BE2C (cell line): ENCODE data around the gene BCORL1.

ENCODE experiments used
- DNase-seq: peaks from one replicate; pipeline ENCODE4 v3.0.0-alpha.2; 2020
- H3K27me3 ChIP-seq: fragments of 250-450 bp; sonication (Bioruptor Pico); 2 replicates; pipeline ENCODE4 v1.5.1; 2020; ENCODE audit warnings: mild to moderate bottlenecking
- H3K36me3 ChIP-seq: fragments of 250-450 bp; sonication (Bioruptor Pico); 2 replicates; pipeline ENCODE4 v1.5.1; 2020; ENCODE audit warnings: mild to moderate bottlenecking
- H3K4me1 ChIP-seq: fragments of 250-450 bp; sonication (Bioruptor Pico); 2 replicates; pipeline ENCODE4 v1.5.1; 2020
- H3K4me3 ChIP-seq: 2 replicates; pipeline ENCODE4 v1.5.1; 2011; ENCODE audit warnings: low read depth, low read length
- H3K9me3 ChIP-seq: fragments of 250-450 bp; sonication (Bioruptor Pico); 2 replicates; pipeline ENCODE4 v1.5.1; 2020
- TF ChIP-seq, protein P1 (sequence below): IDR thresholded peaks from 2 replicates; pipeline ENCODE4 v1.5.1; 2012; ENCODE audit warnings: mild to moderate bottlenecking, low read depth, low read length

BCORL1 gene

DNA sequence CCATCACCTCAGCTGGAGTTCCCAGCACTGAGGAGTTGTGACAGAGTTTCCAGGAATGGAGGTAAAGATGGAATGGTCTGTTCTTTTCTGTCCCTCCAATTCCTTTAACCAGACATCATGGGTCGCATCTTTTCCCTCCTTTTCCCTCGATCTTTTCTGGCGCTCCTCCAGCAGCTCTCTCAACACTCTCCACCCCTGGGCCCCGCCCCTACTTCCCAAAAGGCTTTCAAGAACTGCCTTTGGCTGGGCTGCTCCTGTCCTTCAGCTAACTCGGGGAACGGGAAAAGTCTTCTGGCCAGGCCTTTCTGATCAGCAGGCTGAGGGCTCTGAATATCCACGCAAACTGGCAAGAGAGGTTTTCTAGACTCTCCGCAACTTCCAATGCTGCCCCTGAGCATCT lies 42.4 kb upstream of the BCORL1 start:
- H3K4me1 ChIP-seq = no peaks in the 10 kb centered on the region
- no peaks in the 10 kb centered on the region for H3K36me3 ChIP-seq
- no peaks in the 10 kb centered on the region for H3K27me3 ChIP-seq
- no peak overlapping the region for H3K4me3 ChIP-seq
- TF ChIP-seq, protein P1, sequence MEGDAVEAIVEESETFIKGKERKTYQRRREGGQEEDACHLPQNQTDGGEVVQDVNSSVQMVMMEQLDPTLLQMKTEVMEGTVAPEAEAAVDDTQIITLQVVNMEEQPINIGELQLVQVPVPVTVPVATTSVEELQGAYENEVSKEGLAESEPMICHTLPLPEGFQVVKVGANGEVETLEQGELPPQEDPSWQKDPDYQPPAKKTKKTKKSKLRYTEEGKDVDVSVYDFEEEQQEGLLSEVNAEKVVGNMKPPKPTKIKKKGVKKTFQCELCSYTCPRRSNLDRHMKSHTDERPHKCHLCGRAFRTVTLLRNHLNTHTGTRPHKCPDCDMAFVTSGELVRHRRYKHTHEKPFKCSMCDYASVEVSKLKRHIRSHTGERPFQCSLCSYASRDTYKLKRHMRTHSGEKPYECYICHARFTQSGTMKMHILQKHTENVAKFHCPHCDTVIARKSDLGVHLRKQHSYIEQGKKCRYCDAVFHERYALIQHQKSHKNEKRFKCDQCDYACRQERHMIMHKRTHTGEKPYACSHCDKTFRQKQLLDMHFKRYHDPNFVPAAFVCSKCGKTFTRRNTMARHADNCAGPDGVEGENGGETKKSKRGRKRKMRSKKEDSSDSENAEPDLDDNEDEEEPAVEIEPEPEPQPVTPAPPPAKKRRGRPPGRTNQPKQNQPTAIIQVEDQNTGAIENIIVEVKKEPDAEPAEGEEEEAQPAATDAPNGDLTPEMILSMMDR = no peak
- DNase-seq = no peak
- no peaks in the 10 kb centered on the region for H3K9me3 ChIP-seq

DNA sequence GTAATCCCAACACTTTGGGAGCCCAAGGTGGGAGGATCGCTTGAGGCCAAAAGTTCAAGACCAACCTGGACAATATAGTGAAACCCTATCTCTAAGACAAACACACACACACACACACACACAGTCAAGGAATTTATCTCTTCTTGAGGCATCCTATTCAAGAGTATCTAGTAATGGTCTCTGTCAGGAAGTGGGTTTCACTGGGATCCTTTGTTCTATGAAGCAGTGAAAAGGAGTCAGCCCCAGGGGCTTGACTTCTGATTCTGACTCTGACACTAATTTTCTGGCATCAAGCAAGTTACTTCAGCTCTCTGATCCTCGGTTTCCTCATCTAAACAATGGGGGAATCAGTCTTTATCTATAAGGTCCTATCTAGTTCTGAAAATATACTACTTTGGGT lies 41.7 kb upstream of the BCORL1 start:
- Histone ChIP-seq H3K9me3 (no peaks in the 10 kb centered on the region), H3K36me3 (no peaks in the 10 kb centered on the region), H3K4me3 (no peak overlapping the region), H3K4me1 (no peaks in the 10 kb centered on the region), H3K27me3 (no peaks in the 10 kb centered on the region)
- DNase-seq = no peak
- TF ChIP-seq, protein P1 = no peak

DNA sequence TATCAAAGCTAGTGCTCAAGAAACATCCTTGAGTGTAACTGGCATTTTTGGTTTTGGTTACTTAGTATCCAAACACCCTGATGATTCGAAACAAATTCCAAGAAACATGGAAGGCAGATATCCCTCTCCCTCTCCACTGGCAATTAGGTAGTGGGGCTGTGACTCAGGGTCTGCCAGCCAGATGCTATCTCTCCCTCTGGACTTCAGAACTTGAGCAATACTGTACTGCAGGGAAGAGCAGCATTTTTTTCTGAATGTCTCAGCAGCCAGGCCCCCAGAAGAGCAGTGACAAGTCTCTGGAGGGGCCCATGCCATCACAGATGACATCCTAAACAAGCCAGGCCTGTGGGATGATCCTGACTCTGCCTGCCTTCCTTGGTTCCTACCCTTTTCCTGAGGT lies 37.3 kb upstream of the BCORL1 start:
- DNase-seq = no peak
- Histone ChIP-seq H3K4me1 (no peaks in the 10 kb centered on the region), H3K9me3 (no peaks in the 10 kb centered on the region), H3K36me3 (no peaks in the 10 kb centered on the region), H3K4me3 (no peak overlapping the region), H3K27me3 (no peaks in the 10 kb centered on the region)
- TF ChIP-seq, protein P1 = no peak

DNA sequence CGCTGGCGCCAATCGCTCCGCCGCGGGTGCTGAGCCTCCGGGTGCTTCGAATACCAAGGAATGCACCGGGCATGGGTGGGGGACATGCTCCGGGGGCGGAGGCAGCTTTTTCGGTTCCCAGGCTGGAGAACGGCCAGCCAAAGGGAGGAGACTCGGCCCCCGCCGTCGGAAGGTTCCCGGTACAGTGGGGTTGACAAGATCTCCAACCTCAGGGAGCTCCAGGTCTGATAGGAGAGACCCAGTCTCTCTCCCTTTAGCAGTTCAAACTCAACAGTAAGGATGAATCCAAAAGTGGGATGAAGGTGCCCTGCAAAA lies 29.1 kb upstream of the BCORL1 start:
- no peaks in the 10 kb centered on the region for H3K4me1 ChIP-seq
- no peaks in the 10 kb centered on the region for H3K36me3 ChIP-seq
- H3K27me3 ChIP-seq = no peaks in the 10 kb centered on the region
- H3K4me3 ChIP-seq = no peak overlapping the region
- no peak for DNase-seq
- H3K9me3 ChIP-seq = no peaks in the 10 kb centered on the region
- TF ChIP-seq, protein P1 = no peak

DNA sequence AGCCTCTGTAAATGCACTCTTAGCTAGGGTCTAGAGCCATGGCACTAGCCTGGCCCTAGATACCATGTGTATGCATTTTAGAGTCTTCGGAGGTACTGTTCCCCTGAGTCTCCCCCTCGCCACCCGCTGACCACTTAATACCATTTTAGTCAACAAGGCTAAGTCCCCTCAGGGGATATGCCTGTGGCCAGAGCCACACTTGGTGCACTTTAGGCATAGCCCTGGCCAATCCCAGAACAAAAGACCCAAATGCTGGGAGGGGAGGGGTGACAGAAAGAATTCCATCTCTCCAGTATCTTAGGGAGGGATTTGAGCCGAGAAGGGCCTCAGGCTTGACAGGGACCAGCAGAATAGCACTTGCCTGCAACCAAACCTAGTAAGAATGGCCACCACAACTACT lies 28.6 kb upstream of the BCORL1 start:
- no peaks in the 10 kb centered on the region for H3K27me3 ChIP-seq
- H3K9me3 ChIP-seq = no peaks in the 10 kb centered on the region
- TF ChIP-seq, protein P1 = no peak
- no peaks in the 10 kb centered on the region for H3K4me1 ChIP-seq
- H3K4me3 ChIP-seq = no peak overlapping the region
- H3K36me3 ChIP-seq = no peaks in the 10 kb centered on the region
- no peak for DNase-seq

DNA sequence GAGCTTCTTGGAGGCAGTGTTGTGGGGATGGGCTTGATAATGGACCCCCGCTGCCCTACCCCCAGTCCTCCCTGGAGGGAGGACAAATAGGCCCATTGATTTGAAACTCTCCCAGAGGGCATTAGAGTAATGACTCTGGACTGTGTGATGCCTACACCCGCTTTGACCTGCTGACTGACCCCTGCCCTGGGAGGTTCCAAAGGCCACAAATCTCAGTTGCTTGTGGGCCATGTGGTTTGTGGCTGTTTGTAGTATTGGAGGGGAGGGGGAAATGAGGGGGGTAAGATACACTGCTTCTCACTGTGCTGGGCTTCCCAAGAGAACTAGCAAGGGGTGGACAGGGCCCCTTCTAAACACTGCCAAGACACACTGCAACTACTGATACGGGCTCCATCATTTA lies 27.6 kb upstream of the BCORL1 start:
- TF ChIP-seq, protein P1 = no peak
- H3K4me3 ChIP-seq = no peak overlapping the region
- no peaks in the 10 kb centered on the region for H3K9me3 ChIP-seq
- no peaks in the 10 kb centered on the region for H3K36me3 ChIP-seq
- DNase-seq = no peak
- no peaks in the 10 kb centered on the region for H3K27me3 ChIP-seq
- no peaks in the 10 kb centered on the region for H3K4me1 ChIP-seq
